OCI-LY7 (cell line): Measurements from ENCODE around the gene DAZL. TPM values are rescaled to one million over a fixed set of nuclear protein-coding genes. Genes with fewer than 3 reads are reported as not detected.

Experiments used
- BruUV-seq: library from RNA; stranded (reverse); fragments of 400-500 nt; replicated peaks from 2 replicates; lab custom pipeline; 2021; lab: Mats Ljungman, UMichigan
- CTCF ChIA-PET: fragments of 300-600 bp; sonication (Branson Sonifier 250); formaldehyde crosslinking; loops from one replicate; lab custom pipeline; 2022; ENCODE audit warnings: antibody characterized with exemption; ENCODE audit not compliant: unreplicated experiment; lab: Charles Lee
- POLR2A ChIA-PET: fragments of 300-600 bp; sonication (Branson Sonifier 250); formaldehyde crosslinking; loops from one replicate; lab custom pipeline; 2022; ENCODE audit warnings: antibody characterized with exemption; lab: Charles Lee
- DNase-seq: peaks from one replicate; pipeline ENCODE4 v3.0.0-alpha.2; 2015; ENCODE audit warnings: low spot score
- H2AFZ ChIP-seq: fragments of 200-600 bp; sonication (generic), shearing (Covaris generic); 2 replicates; pipeline ENCODE4 v1.6.1; 2014; ENCODE audit warnings: mild to moderate bottlenecking, antibody characterized with exemption, low read length, moderate library complexity
- H3K27ac ChIP-seq: fragments of 200-600 bp; sonication (generic); 2 replicates; pipeline ENCODE4 v1.5.1; 2014; ENCODE audit warnings: mixed run types, low read depth, mild to moderate bottlenecking, moderate library complexity, low read length, inconsistent platforms; ENCODE audit not compliant: poor library complexity, severe bottlenecking
- H3K36me3 ChIP-seq: fragments of 200-600 bp; sonication (generic); 2 replicates; pipeline ENCODE4 v1.6.1; 2014; ENCODE audit warnings: mild to moderate bottlenecking, antibody characterized with exemption, low read length, moderate library complexity, mixed read lengths; ENCODE audit not compliant: insufficient read depth
- H3K4me1 ChIP-seq: fragments of 200-600 bp; sonication (generic); 2 replicates; pipeline ENCODE4 v1.5.1; 2014; ENCODE audit warnings: mild to moderate bottlenecking, low read length; ENCODE audit not compliant: insufficient read depth, poor library complexity, severe bottlenecking
- H3K4me2 ChIP-seq: fragments of 200-600 bp; sonication (generic); 2 replicates; pipeline ENCODE4 v1.6.1; 2014; ENCODE audit warnings: mild to moderate bottlenecking, low read length
- H3K4me3 ChIP-seq: fragments of 200-600 bp; sonication (generic); 2 replicates; pipeline ENCODE4 v1.5.1; 2014; ENCODE audit warnings: mild to moderate bottlenecking, low read depth, low read length; ENCODE audit not compliant: poor library complexity, severe bottlenecking
- H3K79me2 ChIP-seq: fragments of 200-600 bp; sonication (generic); 2 replicates; pipeline ENCODE4 v1.6.1; 2016; ENCODE audit warnings: low read depth, mild to moderate bottlenecking, low read length, moderate library complexity, mixed read lengths; ENCODE audit not compliant: insufficient read depth
- H3K9me2 ChIP-seq: fragments of 200-600 bp; sonication (generic); 2 replicates; pipeline ENCODE4 v1.6.1; 2016; ENCODE audit warnings: mild to moderate bottlenecking, low read length, mixed read lengths; ENCODE audit not compliant: insufficient read depth
- H3K9me3 ChIP-seq: fragments of 200-600 bp; sonication (generic); 2 replicates; pipeline ENCODE4 v1.6.1; 2014; ENCODE audit warnings: mild to moderate bottlenecking, mixed run types, low read length, mixed read lengths
- H4K20me1 ChIP-seq: fragments of 200-600 bp; sonication (generic); 2 replicates; pipeline ENCODE4 v1.6.1; 2014; ENCODE audit warnings: mild to moderate bottlenecking, antibody characterized with exemption, low read length, moderate library complexity, mixed read lengths; ENCODE audit not compliant: insufficient read depth
- EZH2phosphoT487 ChIP-seq: fragments of 200-600 bp; sonication (generic); IDR thresholded peaks from 2 replicates; pipeline ENCODE4 v1.6.1; 2018; ENCODE audit warnings: low read depth, borderline replicate concordance, mild to moderate bottlenecking, mixed run types, antibody characterized with exemption, low read length, moderate library complexity, mixed read lengths
- intact Hi-C: fragments of 100-400 bp; cut with micrococcal nuclease; formaldehyde crosslinking; loops from one replicate; pipeline ENCODE4 v1.10.0; 2022; ENCODE audit not compliant: unreplicated experiment
- total RNA-seq, 2 experiments: library from RNA; depleted of rRNA in 1 of 2; stranded (reverse); fragments of >200 nt in 1 of 2; shearing (Covaris generic) in 1 of 2; gene quantifications; 2 replicates each; pipeline ENCODE4 v1.2.3, GENCODE V29; 2014 to 2022
- TF ChIP-seq, protein P1 (sequence below): fragments of 200-600 bp; sonication (generic); conservative IDR thresholded peaks from 2 replicates; pipeline ENCODE4 v1.5.1; 2014; ENCODE audit warnings: mild to moderate bottlenecking, antibody characterized with exemption, low read length, moderate library complexity, mixed read lengths

DAZL gene
- total RNA-seq, 2 experiments from 2014 or later = not detected

DNA sequence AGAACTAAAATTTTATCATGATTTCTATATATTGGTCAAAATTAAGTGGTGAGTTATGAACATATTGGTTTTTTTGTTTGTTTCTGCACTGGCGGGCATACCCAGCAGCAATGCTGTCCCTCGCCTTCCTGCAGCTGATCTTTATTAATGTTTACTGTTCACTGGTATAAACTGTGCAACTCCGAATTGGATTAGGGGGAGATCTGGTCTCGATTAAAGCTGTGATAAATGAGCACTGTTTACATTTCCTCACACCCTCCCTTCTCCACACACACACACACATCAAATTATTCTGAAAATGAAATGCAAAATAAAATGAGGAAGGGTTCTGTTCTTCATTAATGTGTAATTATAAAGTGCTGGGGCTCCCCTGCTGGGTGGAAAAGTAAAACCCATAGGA is 48.5 kb upstream of the DAZL start:
- BruUV-seq = no TSS peak
- no peak for DNase-seq
- no peak overlapping the region for H3K4me2 ChIP-seq
- no peaks in the 10 kb centered on the region for H3K36me3 ChIP-seq
- ChIA-PET CTCF (no interaction called here), POLR2A (interaction anchor here (0.5 to 1.1 kb wide), 2 partner anchors 9 to 11 kb away, joined by 3 read pairs; no protein-coding TSS in a partner anchor)
- no peak overlapping the region for H2AFZ ChIP-seq
- no peak overlapping the region for H3K4me3 ChIP-seq
- intact Hi-C loops = no loop called here
- H4K20me1 ChIP-seq = no peaks in the 10 kb centered on the region
- no peaks in the 10 kb centered on the region for H3K9me3 ChIP-seq
- no peaks in the 10 kb centered on the region for H3K4me1 ChIP-seq
- no peaks in the 10 kb centered on the region for H3K79me2 ChIP-seq
- H3K9me2 ChIP-seq = no peaks in the 10 kb centered on the region
- TF ChIP-seq EZH2phosphoT487 = no peak
- TF ChIP-seq, protein P1, sequence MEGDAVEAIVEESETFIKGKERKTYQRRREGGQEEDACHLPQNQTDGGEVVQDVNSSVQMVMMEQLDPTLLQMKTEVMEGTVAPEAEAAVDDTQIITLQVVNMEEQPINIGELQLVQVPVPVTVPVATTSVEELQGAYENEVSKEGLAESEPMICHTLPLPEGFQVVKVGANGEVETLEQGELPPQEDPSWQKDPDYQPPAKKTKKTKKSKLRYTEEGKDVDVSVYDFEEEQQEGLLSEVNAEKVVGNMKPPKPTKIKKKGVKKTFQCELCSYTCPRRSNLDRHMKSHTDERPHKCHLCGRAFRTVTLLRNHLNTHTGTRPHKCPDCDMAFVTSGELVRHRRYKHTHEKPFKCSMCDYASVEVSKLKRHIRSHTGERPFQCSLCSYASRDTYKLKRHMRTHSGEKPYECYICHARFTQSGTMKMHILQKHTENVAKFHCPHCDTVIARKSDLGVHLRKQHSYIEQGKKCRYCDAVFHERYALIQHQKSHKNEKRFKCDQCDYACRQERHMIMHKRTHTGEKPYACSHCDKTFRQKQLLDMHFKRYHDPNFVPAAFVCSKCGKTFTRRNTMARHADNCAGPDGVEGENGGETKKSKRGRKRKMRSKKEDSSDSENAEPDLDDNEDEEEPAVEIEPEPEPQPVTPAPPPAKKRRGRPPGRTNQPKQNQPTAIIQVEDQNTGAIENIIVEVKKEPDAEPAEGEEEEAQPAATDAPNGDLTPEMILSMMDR = no peak
- H3K27ac ChIP-seq = no peak overlapping the region

DNA sequence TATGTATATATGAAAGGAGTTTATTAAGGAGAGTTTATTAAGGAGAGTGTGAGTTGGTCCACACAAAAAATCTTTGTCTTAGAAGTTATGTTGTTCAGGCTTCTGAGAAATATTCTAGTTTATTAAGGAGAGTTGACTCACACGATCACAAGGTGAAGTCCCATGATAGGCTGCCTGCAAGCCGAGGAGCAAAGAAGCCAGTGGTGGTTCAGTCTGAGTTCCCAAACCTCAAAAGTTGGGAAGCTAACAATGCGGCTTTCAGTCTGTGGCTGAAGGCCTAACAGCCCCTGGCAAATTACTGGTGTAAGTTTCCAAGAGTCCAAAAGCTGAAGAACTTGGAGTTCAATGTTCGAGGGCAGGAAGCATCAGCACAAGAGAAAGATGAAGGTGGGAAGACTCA is 42.4 kb upstream of the DAZL start:
- H3K4me2 ChIP-seq = no peak overlapping the region
- H3K4me3 ChIP-seq = no peak overlapping the region
- POLR2A ChIA-PET = no interaction called here
- DNase-seq = no peak
- TF ChIP-seq, protein P1 = no peak
- TF ChIP-seq EZH2phosphoT487 = no peak
- no peaks in the 10 kb centered on the region for H3K79me2 ChIP-seq
- no TSS peak for BruUV-seq
- CTCF ChIA-PET = no interaction called here
- no peaks in the 10 kb centered on the region for H3K9me2 ChIP-seq
- no peaks in the 10 kb centered on the region for H3K4me1 ChIP-seq
- H3K9me3 ChIP-seq = no peaks in the 10 kb centered on the region
- H3K27ac ChIP-seq = no peak overlapping the region
- H4K20me1 ChIP-seq = no peaks in the 10 kb centered on the region
- no peaks in the 10 kb centered on the region for H3K36me3 ChIP-seq
- intact Hi-C loops = no loop called here
- no peak overlapping the region for H2AFZ ChIP-seq

DNA sequence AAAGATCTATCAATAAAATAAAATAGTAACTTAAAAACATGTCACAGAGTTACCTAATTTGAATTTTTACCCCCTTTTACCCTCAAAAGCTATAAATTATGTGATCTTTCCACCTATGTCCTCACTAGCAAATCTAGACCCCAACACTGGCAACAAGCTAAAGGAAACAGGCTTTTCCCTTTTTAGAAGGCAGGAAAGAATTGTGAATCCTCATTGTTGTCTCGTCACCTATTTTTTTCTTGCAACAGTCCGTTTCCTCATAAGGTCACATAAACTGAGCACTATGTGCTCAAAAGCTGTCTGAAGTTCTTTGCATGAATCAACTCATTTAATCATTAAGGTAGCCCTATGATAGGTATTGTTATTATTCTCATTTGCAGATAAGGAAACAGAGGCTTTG is 34.6 kb upstream of the DAZL start:
- no peak overlapping the region for H2AFZ ChIP-seq
- ChIA-PET POLR2A (no interaction called here), CTCF (no interaction called here)
- no peaks in the 10 kb centered on the region for H3K36me3 ChIP-seq
- no peak for DNase-seq
- intact Hi-C loops = no loop called here
- TF ChIP-seq, protein P1 = no peak
- TF ChIP-seq EZH2phosphoT487 = no peak
- no peaks in the 10 kb centered on the region for H3K9me2 ChIP-seq
- no peak overlapping the region for H3K4me3 ChIP-seq
- no peak overlapping the region for H3K4me2 ChIP-seq
- no TSS peak for BruUV-seq
- H3K27ac ChIP-seq = no peak overlapping the region
- no peaks in the 10 kb centered on the region for H4K20me1 ChIP-seq
- no peaks in the 10 kb centered on the region for H3K79me2 ChIP-seq
- no peaks in the 10 kb centered on the region for H3K4me1 ChIP-seq
- no peaks in the 10 kb centered on the region for H3K9me3 ChIP-seq
